HEK293T (cell line): ENCODE measurements around the gene ZMYND15.
"Not testable (repeated sequence)": the region's sequence is repeated elsewhere in the genome, so short reads cannot be mapped to it uniquely, and the experiment has no call there.

ENCODE experiments used
- CTCF ChIA-PET: fragments of 350-600 bp; formaldehyde crosslinking; extraction: SDS; loops from one replicate; lab custom pipeline; 2021; ENCODE audit warnings: antibody characterized with exemption, inconsistent platforms; lab: Yijun Ruan, JAX
- POLR2A ChIA-PET: fragments of 350-600 bp; formaldehyde crosslinking; extraction: SDS; loops from one replicate; lab custom pipeline; 2020; ENCODE audit warnings: antibody characterized with exemption, inconsistent platforms; lab: Yijun Ruan, JAX
- DNase-seq: peaks from one replicate; pipeline ENCODE4 v3.0.0; 2012; ENCODE audit warnings: mixed read lengths; ENCODE audit errors: extremely low spot score
- ARNT ChIP-seq: fragments of 450-650 bp; IDR thresholded peaks from 2 replicates; pipeline ENCODE4 v1.6.1; 2017; ENCODE audit warnings: mild to moderate bottlenecking
- BHLHE40 ChIP-seq: fragments of 450-650 bp; IDR thresholded peaks from 2 replicates; pipeline ENCODE4 v1.6.1; 2016; ENCODE audit warnings: mild to moderate bottlenecking, moderate library complexity, borderline replicate concordance
- CTBP1 ChIP-seq: fragments of 450-650 bp; IDR thresholded peaks from 2 replicates; pipeline ENCODE4 v1.6.1; 2016; ENCODE audit warnings: borderline replicate concordance
- ELF4 ChIP-seq: fragments of 450-650 bp; IDR thresholded peaks from 2 replicates; pipeline ENCODE4 v1.6.1; 2017; ENCODE audit warnings: antibody characterized with exemption
- FOXA1 ChIP-seq: fragments of 450-650 bp; IDR thresholded peaks from 2 replicates; pipeline ENCODE4 v1.6.1; 2016; ENCODE audit warnings: mild to moderate bottlenecking
- FOXK2 ChIP-seq: fragments of 450-650 bp; IDR thresholded peaks from 2 replicates; pipeline ENCODE4 v1.6.1; 2016; ENCODE audit warnings: mild to moderate bottlenecking
- FOXM1 ChIP-seq: fragments of 450-650 bp; IDR thresholded peaks from 2 replicates; pipeline ENCODE4 v1.6.1; 2017; ENCODE audit warnings: mild to moderate bottlenecking, borderline replicate concordance
- HDGF ChIP-seq: fragments of 450-650 bp; IDR thresholded peaks from 2 replicates; pipeline ENCODE4 v1.6.1; 2017; ENCODE audit warnings: antibody characterized with exemption, borderline replicate concordance
- L3MBTL2 ChIP-seq: fragments of 450-650 bp; conservative IDR thresholded peaks from 2 replicates; pipeline ENCODE4 v1.6.1; 2016; ENCODE audit warnings: mild to moderate bottlenecking
- LEF1 ChIP-seq: fragments of 450-650 bp; IDR thresholded peaks from 2 replicates; pipeline ENCODE4 v1.6.1; 2017; ENCODE audit warnings: mild to moderate bottlenecking, borderline replicate concordance
- NFRKB ChIP-seq: fragments of 450-650 bp; IDR thresholded peaks from 2 replicates; pipeline ENCODE4 v1.6.1; 2016; ENCODE audit warnings: mild to moderate bottlenecking, moderate library complexity
- PKNOX1 ChIP-seq: fragments of 450-650 bp; IDR thresholded peaks from 2 replicates; pipeline ENCODE4 v1.6.1; 2016
- SP1 ChIP-seq: fragments of 450-650 bp; IDR thresholded peaks from 2 replicates; pipeline ENCODE4 v1.6.1; 2017
- SUZ12 ChIP-seq: fragments of 450-650 bp; IDR thresholded peaks from 2 replicates; pipeline ENCODE4 v1.6.1; 2016; ENCODE audit warnings: mild to moderate bottlenecking
- TARDBP ChIP-seq: fragments of 450-650 bp; IDR thresholded peaks from 2 replicates; pipeline ENCODE4 v1.6.1; 2016
- ZNF384 ChIP-seq: fragments of 450-650 bp; IDR thresholded peaks from 2 replicates; pipeline ENCODE4 v1.6.1; 2016

The ZMYND15 gene

GRCh38 chr17:4709794-4710692 lies 29.6 kb upstream of the ZMYND15 start, which contains the start of gene ARRB2:
ARRB2 (plus strand) TSS chr17:4710632; CDS start chr17:4710722, 90 bp downstream.
- TF ChIP-seq FOXM1 (0 out of 2 replicates have a peak, but pooled peaks have one; percentile 26), HDGF (no peak), NFRKB (no peak), FOXK2 (no peak), ELF4 (no peak), BHLHE40 (no peak), CTBP1 (peak; percentile 79), SUZ12 (no peak), TARDBP (0 out of 2 replicates have a peak, but pooled peaks have one; percentile 7), L3MBTL2 (peak; percentile 90), ZNF384 (no peak), ARNT (no peak), FOXA1 (no peak)
- ChIA-PET POLR2A (interaction anchor here (0.6 to 1.2 kb wide), 9 partner anchors 9 to 128 kb away, joined by 3 to 7 read pairs (median 4); partner anchors contain the start of genes MED11, PLD2 and PSMB6), CTCF (interaction anchor here (0.6 to 1.1 kb wide), 3 partner anchors 69 to 193 kb away, joined by 3 to 5 read pairs (median 4); partner anchors contain the start of gene CHRNE)
- DNase-seq, result peak; percentile 95

DNA sequence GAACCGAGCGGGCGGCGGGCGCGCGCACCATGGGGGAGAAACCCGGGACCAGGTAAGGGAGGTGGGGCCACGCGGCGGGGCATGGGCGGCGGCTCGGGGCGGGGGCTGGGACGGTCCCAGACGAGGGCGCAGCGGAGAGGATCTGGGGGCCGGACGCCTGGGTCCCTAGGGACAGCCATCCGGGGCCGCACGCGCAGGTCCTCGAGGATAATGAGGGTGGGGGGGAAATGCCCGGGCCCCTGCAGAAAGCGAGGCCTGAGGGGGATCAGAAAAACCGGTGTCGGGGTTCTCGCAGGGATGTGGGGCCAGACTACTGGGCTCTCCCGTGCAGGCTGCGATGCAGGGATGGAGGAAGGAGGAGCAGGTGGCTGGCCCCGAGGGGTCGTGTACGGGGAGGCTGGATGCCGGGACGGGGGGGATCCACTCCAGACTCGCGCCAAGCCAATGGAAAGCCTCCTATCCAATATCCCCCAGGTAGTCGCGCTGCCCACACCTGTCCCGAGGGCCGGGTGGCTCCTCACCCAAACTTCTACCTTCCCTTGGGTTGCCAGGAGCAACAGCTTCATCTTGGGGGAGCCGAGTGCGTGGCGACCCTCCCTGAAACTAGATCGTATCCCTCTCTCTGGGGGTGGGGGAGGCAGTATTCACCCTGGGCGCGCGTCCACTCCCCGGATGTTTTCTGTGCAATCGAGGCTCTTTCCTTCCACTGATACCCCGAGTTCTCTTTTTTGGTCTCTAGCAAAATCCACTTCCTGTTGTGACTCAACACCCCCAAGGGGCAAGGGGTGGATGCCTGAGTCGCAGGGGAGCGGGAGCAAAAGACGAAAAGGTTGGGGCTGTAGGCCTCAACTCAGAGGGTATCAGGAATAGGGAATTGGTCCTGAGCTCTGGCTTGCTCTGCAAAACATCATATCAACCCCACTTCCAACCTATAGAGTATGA lies 28.7 kb upstream of the ZMYND15 start:
- TF ChIP-seq LEF1 (no peak), FOXM1 (no peak)
- CTCF ChIA-PET, result interaction anchor here (1.0 kb wide), 1 partner anchor 68 kb away, joined by 3 read pairs; no protein-coding TSS in a partner anchor
- POLR2A ChIA-PET, result interaction anchor here (0.8 to 1.2 kb wide), 7 partner anchors 10 to 85 kb away, joined by 3 to 7 read pairs (median 4); partner anchors contain the start of gene MED11
- DNase-seq, result peak; percentile 23

GRCh38 chr17:4711661-4712181 lies 27.9 kb upstream of the ZMYND15 start:
- no peak for DNase-seq
- POLR2A ChIA-PET, result interaction anchor here (0.6 to 1.0 kb wide), 3 partner anchors 13 to 18 kb away, joined by 3 to 4 read pairs (median 3); no protein-coding TSS in a partner anchor
- CTCF ChIA-PET, result no interaction called here
- TF ChIP-seq SP1 (no peak), PKNOX1 (no peak), CTBP1 (no peak), BHLHE40 (no peak), ELF4 (no peak), SUZ12 (no peak), NFRKB (no peak), ARNT (no peak), ZNF384 (no peak), HDGF (no peak), LEF1 (no peak)

DNA sequence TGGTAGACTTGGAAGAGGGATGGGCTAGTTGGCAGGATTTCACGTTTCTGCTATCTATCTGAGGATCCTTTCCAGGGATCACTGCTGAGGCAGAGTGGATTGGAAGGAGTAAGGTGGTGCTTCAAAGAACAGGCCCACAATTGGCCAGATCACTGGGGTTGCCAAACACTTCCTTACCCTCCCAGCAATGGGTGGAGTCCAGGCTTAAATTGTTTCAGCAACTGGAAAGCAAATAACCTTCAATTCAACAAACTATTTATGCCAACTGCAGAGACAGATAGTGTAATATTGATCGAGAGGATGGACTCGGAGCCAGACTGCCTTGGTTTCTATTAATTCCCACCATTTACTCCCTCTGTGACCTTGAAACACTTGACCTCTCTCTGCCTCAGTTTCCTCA lies 27.1 kb upstream of the ZMYND15 start:
- CTCF ChIA-PET, result no interaction called here
- DNase-seq, result no peak
- POLR2A ChIA-PET, result no interaction called here
- TF ChIP-seq SP1 (no peak), FOXA1 (no peak), L3MBTL2 (no peak), TARDBP (no peak), FOXK2 (no peak), NFRKB (no peak), LEF1 (no peak), FOXM1 (no peak), HDGF (no peak), ELF4 (no peak), BHLHE40 (no peak), PKNOX1 (no peak), ARNT (no peak), SUZ12 (no peak), CTBP1 (no peak)

DNA sequence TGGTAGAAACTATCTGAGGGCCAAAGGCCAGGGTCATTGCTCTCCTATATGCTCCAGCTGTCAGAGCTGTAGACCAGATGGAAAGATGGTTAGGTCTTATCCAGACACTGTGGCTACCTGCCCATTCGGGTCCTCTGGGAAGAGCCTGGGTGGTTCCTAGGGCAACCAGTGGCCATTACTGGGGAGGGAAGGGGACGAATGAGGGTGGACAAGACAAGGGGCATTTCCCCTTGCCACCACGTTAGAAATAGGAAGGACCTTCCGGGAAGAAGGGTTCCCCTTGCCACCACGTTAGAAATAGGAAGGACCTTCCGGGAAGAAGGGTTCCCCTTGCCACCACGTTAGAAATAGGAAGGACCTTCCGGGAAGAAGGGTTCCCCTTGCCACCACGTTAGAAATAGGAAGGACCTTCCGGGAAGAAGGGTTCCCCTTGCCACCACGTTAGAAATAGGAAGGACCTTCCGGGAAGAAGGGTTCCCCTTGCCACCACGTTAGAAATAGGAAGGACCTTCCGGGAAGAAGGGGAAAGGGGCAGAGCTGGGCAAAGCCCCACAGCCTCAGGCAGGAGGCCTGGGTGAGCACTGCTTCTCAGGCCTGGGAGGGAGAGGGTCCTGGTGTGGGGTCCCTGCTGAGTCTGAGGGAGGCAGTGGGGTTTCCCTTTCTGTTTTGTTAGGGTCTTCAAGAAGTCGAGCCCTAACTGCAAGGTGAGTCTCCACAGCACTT lies 25.1 kb upstream of the ZMYND15 start:
- DNase-seq, POLR2A ChIA-PET: not testable (repeated sequence)
- CTCF ChIA-PET, result interaction anchor here (0.5 kb wide), 1 partner anchor 149 kb away, joined by 3 read pairs; no protein-coding TSS in a partner anchor
